ENCODE measurements around the gene NDUFAF7.
"Not testable (repeated sequence)": the region's sequence is repeated elsewhere in the genome, so short reads cannot be mapped to it uniquely, and the experiment has no call there.

Gene NDUFAF7

GRCh38 chr2:37282746-37283145 is 51.3 kb downstream of the NDUFAF7 start:
- no peak for DNase-seq (ENCODE audit: low spot score)

GRCh38 chr2:37283207-37283606 is 51.7 kb downstream of the NDUFAF7 start:
- no peak for DNase-seq (ENCODE audit: low spot score)

GRCh38 chr2:37284381-37284780 is 52.9 kb downstream of the NDUFAF7 start:
- no peak for DNase-seq (ENCODE audit: low spot score)

- DNase-seq (ENCODE audit: low spot score): no peak
Measured at GRCh38 chr2:37287966-37288365, 56.5 kb downstream of the NDUFAF7 start.

GRCh38 chr2:37291680-37292079 is 60.2 kb downstream of the NDUFAF7 start:
- DNase-seq (ENCODE audit: low spot score): no peak

GRCh38 chr2:37294858-37295257 is 63.4 kb downstream of the NDUFAF7 start:
- not testable (repeated sequence) for DNase-seq (ENCODE audit: low spot score)

GRCh38 chr2:37295469-37296073 is 64.1 kb downstream of the NDUFAF7 start:
- no peak for DNase-seq (ENCODE audit: low spot score)

GRCh38 chr2:37297632-37298031 is 66.2 kb downstream of the NDUFAF7 start:
- DNase-seq (ENCODE audit: low spot score): no peak

All from ecto neural progenitor cell (in vitro differentiated cells).